ENCODE data around the gene CDK10.

- no peak for TF ChIP-seq ZNF274 (IDR thresholded peaks at IDR 0.05; ENCODE audit: low read depth, low read length)
- no peak for TF ChIP-seq YY1 (IDR thresholded peaks at IDR 0.05; ENCODE audit: insufficient read depth, insufficient read length)
Observed at GRCh38 chr16:89712274-89712781, 25.8 kb downstream of the CDK10 start.
